NB4 (cell line): ENCODE measurements around the gene DIAPH3.

Experiments
- DNase-seq: peaks from one replicate; pipeline ENCODE4 v3.0.0; 2010; ENCODE audit warnings: low read depth
- H3K4me3 ChIP-seq: one replicate; pipeline ENCODE4 v1.5.1; 2011; ENCODE audit warnings: mild to moderate bottlenecking, low read depth, low read length, moderate library complexity
- MYC ChIP-seq: IDR thresholded peaks from 2 replicates; pipeline ENCODE4 v1.6.1; 2011; ENCODE audit warnings: low read depth, low read length
- POLR2A ChIP-seq: IDR thresholded peaks from 2 replicates; pipeline ENCODE4 v1.6.1; 2011; ENCODE audit warnings: mild to moderate bottlenecking; ENCODE audit not compliant: insufficient read length; ENCODE audit errors: extremely low read depth
- TF ChIP-seq, protein P1 (sequence below): IDR thresholded peaks from 2 replicates; pipeline ENCODE4 v1.6.1; 2011; ENCODE audit warnings: low read depth, low read length
- TF ChIP-seq, protein P2 (sequence below): IDR thresholded peaks from one replicate; pipeline ENCODE4 v1.5.1; 2012; ENCODE audit warnings: low read depth, low read length

The DIAPH3 gene

DNA sequence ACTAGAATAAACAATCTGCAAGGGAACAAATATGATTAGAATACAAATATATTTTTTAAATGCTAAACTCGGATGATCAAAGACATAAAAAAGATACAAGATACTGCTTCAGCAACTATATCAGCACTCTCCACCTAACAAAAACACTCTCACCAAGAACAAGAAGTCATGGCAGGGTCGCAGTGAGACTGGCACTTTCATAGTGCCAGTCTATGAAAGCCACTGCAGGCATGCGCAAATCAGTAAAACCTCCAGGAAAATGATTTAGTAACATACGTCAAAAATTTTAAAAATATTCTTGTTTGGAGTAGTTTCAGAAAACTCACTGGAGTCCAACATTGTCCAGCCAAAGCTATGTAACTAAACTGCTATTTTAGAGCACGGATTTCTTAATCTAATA is 295.9 kb downstream of the DIAPH3 start:
- TF ChIP-seq MYC (no peak), POLR2A (no peak)
- TF ChIP-seq, protein P1, sequence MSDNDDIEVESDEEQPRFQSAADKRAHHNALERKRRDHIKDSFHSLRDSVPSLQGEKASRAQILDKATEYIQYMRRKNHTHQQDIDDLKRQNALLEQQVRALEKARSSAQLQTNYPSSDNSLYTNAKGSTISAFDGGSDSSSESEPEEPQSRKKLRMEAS, result no peak
- TF ChIP-seq, protein P2, sequence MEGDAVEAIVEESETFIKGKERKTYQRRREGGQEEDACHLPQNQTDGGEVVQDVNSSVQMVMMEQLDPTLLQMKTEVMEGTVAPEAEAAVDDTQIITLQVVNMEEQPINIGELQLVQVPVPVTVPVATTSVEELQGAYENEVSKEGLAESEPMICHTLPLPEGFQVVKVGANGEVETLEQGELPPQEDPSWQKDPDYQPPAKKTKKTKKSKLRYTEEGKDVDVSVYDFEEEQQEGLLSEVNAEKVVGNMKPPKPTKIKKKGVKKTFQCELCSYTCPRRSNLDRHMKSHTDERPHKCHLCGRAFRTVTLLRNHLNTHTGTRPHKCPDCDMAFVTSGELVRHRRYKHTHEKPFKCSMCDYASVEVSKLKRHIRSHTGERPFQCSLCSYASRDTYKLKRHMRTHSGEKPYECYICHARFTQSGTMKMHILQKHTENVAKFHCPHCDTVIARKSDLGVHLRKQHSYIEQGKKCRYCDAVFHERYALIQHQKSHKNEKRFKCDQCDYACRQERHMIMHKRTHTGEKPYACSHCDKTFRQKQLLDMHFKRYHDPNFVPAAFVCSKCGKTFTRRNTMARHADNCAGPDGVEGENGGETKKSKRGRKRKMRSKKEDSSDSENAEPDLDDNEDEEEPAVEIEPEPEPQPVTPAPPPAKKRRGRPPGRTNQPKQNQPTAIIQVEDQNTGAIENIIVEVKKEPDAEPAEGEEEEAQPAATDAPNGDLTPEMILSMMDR, result no peak
- no peak overlapping the region for H3K4me3 ChIP-seq
- DNase-seq, result no peak

DNA sequence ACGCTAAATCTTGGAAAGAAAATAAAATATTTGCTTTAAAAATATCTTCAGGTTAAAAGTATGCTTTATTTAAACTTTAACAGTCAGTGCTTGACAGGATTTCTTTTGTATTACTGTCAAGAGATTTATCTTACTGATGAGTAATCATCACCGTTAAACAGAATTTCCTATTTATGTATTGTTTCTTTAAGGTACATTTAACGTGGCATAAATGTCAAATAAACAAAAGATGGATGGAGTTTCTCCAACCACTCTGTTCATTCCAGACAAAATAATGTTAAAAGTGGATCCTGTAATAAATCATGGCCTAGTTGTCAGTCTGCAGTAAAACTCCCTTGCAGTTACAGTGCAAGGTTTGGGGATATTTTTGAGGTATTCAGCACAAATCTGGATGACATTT is 298.3 kb downstream of the DIAPH3 start:
- H3K4me3 ChIP-seq, result no peak overlapping the region
- TF ChIP-seq POLR2A, result no peak
- no peak for TF ChIP-seq MYC
- TF ChIP-seq, protein P2, result no peak
- TF ChIP-seq, protein P1, result no peak
- no peak for DNase-seq

DNA sequence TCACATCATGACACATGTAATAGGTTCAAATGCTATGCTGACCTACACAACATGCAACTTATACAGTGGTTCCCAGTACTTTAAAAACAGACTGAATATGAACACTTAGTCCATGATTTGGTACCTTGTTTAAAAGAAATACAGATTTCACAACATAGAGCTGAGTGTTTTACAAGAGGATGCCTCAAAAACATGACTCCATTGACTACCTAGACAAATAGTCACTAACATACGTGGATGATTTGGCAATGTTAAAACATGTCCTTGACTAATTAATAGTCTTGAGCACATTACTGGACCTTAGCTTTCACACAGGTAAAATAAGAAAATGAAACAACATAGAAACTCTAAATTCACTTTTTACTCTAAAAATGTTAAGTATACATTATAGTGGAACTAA is 300.1 kb downstream of the DIAPH3 start:
- DNase-seq, result no peak
- no peak overlapping the region for H3K4me3 ChIP-seq
- TF ChIP-seq POLR2A, result no peak
- no peak for TF ChIP-seq MYC
- TF ChIP-seq, protein P2, result no peak
- TF ChIP-seq, protein P1, result no peak

DNA sequence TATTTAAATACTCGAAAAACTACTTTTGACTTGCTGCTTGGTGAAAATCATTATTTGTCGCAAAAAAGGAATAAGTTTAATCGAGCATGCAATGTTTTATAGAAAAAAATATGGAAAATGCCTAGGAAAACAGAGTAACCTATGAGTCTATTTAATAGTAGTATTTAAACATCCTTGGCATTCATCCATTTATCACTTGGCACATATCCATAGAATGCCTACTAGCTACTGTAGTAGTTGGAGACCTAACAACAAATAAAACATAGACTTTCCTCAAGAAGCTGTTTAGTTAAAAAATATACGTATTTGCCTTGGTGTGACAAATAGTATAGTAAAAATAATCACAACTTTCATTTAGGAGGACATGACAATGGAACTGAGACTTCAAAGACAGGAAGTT is 302.1 kb downstream of the DIAPH3 start:
- no peak for DNase-seq
- no peak overlapping the region for H3K4me3 ChIP-seq
- TF ChIP-seq POLR2A (no peak), MYC (no peak)
- TF ChIP-seq, protein P2, result no peak
- TF ChIP-seq, protein P1, result no peak

DNA sequence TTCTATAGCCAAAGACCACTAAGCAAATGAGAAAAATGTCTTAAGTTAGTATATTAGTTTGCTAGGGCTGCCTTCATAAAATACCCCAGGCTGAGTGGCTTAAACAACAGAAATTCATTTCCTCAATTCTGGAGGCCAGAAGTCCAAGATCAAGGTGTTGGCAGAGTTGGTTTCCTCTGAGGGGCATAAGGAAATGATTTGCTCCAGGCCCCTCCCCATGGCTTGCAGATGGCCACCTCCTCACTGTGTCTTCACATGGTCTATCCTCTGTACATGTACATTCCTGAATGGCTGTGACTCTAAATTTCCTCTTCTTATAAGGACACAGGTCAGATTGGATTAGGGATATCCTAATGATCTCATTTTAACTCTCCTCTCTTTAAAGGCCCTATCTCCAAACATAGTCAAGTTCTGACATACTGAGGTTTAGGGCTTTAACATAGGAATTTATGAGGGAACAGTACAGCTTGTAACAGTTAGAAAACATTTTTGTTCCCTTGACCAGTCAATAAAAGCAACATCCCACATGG is 307.4 kb downstream of the DIAPH3 start:
- H3K4me3 ChIP-seq, result no peak overlapping the region
- TF ChIP-seq, protein P2, result no peak
- TF ChIP-seq, protein P1, result no peak
- TF ChIP-seq POLR2A (no peak), MYC (no peak)
- DNase-seq, result no peak

DNA sequence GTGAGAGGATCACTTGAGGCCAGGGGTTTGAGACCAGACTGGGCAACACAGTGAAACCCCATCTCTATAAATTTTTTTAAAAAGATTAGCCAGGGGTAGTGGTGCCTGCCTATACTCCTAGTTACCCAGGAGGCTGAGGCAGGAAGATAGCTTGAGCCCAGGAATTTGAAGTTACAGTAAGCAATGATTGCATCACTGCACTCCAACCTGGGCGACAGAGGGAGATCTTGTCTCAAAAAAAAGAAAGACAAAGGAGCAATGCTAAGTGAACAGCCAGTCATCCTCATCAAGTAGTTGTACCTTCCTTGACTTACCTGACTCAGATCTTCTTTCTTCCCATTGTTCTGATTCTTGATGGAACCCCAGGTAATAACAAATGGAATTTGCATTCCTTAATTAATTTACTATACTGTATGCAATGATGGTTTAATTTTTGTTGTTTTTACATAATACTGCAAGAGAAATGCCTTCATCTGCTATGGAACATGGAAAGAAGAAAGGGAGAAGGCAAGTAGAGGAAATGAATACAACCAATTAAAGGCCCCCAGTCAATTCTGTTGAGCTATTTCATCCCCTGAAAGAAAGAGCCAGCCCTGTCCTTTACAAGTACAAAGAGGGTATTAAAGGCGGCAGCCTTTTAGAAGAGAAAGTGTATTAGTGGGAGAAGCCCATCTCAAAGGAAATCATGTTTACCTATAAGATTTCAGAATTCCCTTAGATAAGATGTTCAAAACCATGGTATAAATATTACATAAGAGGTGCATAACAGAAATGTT is 316.7 kb downstream of the DIAPH3 start:
- no peak for DNase-seq
- H3K4me3 ChIP-seq, result no peak overlapping the region
- TF ChIP-seq MYC (no peak), POLR2A (no peak)
- TF ChIP-seq, protein P1, result no peak
- TF ChIP-seq, protein P2, result no peak
